ENCODE results near the gene SUPV3L1. TPM values are rescaled to one million over a fixed set of nuclear protein-coding genes. Genes with fewer than 3 reads are reported as not detected.
A peak's percentile ranks its signal among the peaks of the same experiment; 100 is the strongest.

Gene SUPV3L1
- total and polyA plus RNA-seq, 4 donors, result 17.0 to 52.7 (median 23.2) TPM

- no peaks in the 10 kb centered on the region for H3K27me3 ChIP-seq (ENCODE audit: control insufficient read depth in 3 of 3, insufficient read depth in 3 of 3, low read length in 2 of 3)
- ATAC-seq (ENCODE audit: insufficient read depth, low FRiP score) (no peak), DNase-seq (no peak)
- peaks cover 0 to 13% (median 0%) of the 10 kb centered on the region in 5 donors for H3K4me1 ChIP-seq (ENCODE audit: control insufficient read depth in 5 of 5, insufficient read depth in 5 of 5, low read length in 5 of 5)
- no peaks in the 10 kb centered on the region for H3K9me3 ChIP-seq (ENCODE audit: control insufficient read depth in 4 of 4, insufficient read depth in 3 of 4, low read length in 3 of 4)
- H3K4me3 ChIP-seq, result no peak overlapping the region
- TF ChIP-seq, protein P1, sequence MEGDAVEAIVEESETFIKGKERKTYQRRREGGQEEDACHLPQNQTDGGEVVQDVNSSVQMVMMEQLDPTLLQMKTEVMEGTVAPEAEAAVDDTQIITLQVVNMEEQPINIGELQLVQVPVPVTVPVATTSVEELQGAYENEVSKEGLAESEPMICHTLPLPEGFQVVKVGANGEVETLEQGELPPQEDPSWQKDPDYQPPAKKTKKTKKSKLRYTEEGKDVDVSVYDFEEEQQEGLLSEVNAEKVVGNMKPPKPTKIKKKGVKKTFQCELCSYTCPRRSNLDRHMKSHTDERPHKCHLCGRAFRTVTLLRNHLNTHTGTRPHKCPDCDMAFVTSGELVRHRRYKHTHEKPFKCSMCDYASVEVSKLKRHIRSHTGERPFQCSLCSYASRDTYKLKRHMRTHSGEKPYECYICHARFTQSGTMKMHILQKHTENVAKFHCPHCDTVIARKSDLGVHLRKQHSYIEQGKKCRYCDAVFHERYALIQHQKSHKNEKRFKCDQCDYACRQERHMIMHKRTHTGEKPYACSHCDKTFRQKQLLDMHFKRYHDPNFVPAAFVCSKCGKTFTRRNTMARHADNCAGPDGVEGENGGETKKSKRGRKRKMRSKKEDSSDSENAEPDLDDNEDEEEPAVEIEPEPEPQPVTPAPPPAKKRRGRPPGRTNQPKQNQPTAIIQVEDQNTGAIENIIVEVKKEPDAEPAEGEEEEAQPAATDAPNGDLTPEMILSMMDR (IDR thresholded peaks at IDR 0.05; ENCODE audit: control extremely low read depth, extremely low read depth), result no peak
- WGBS, 2 donors, result 84 to 90% methylated on average over 5 of the region's 5 CpGs
- no peak overlapping the region for H3K27ac ChIP-seq (ENCODE audit: low read depth in 1 of 2, low read length in 1 of 2)
- peaks cover 0 to 3% (median 0%) of the 10 kb centered on the region in 4 donors for H3K36me3 ChIP-seq (ENCODE audit: control insufficient read depth in 4 of 4, insufficient read depth in 4 of 4, low read length in 4 of 4)
- H3K9ac ChIP-seq (ENCODE audit: insufficient read depth in 1 of 2, low read length in 2 of 2), result no peak overlapping the region
Measured at GRCh38 chr10:69239136-69239535, 59.1 kb downstream of the SUPV3L1 start.

- Histone ChIP-seq H3K9ac (ENCODE audit: insufficient read depth in 1 of 2, low read length in 2 of 2) (no peak overlapping the region), H3K4me3 (no peak overlapping the region), H3K9me3 (ENCODE audit: control insufficient read depth in 4 of 4, insufficient read depth in 3 of 4, low read length in 3 of 4) (no peaks in the 10 kb centered on the region), H3K36me3 (ENCODE audit: control insufficient read depth in 4 of 4, insufficient read depth in 4 of 4, low read length in 4 of 4) (peaks cover 0 to 3% (median 0%) of the 10 kb centered on the region in 4 donors), H3K4me1 (ENCODE audit: control insufficient read depth in 5 of 5, insufficient read depth in 5 of 5, low read length in 5 of 5) (peaks cover 0 to 13% (median 0%) of the 10 kb centered on the region in 5 donors), H3K27me3 (ENCODE audit: control insufficient read depth in 3 of 3, insufficient read depth in 3 of 3, low read length in 2 of 3) (no peaks in the 10 kb centered on the region), H3K27ac (ENCODE audit: low read depth in 1 of 2, low read length in 1 of 2) (no peak overlapping the region)
- DNase-seq, result no peak
- no peak for ATAC-seq (ENCODE audit: insufficient read depth, low FRiP score)
- 64% methylated on average over 6 of the region's 6 CpGs for WGBS, 2 donors
- TF ChIP-seq, protein P1 (IDR thresholded peaks at IDR 0.05; ENCODE audit: control extremely low read depth, extremely low read depth), result no peak
Measured at GRCh38 chr10:69239816-69240434, 59.9 kb downstream of the SUPV3L1 start.

DNA sequence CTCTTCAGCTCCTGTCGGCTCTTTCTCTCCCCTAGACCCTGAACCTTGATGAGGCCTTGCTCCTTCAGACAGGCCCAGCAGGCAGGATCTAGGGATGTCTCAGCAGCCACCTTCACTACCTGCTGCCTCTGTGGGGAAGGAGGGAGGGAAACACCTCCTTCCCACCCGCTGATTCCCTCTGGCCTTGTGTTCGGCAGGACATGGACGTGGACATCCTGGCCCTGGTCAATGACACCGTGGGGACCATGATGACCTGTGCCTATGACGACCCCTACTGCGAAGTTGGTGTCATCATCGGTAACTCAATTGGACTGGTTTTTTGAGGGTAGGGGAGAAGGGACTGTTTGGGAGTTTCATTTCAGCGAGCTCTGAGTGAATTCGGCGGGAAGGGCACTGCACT is 60.4 kb downstream of the SUPV3L1 start:
- no peak overlapping the region for H3K9ac ChIP-seq (ENCODE audit: insufficient read depth in 1 of 2, low read length in 2 of 2)
- peak overlapping the region in 1 of 2 donors; percentile 13 for H3K27ac ChIP-seq (ENCODE audit: low read depth in 1 of 2, low read length in 1 of 2)
- peaks cover 0 to 3% (median 0%) of the 10 kb centered on the region in 4 donors for H3K36me3 ChIP-seq (ENCODE audit: control insufficient read depth in 4 of 4, insufficient read depth in 4 of 4, low read length in 4 of 4)
- peaks cover 0 to 13% (median 0%) of the 10 kb centered on the region in 5 donors for H3K4me1 ChIP-seq (ENCODE audit: control insufficient read depth in 5 of 5, insufficient read depth in 5 of 5, low read length in 5 of 5)
- DNase-seq, result no peak
- TF ChIP-seq, protein P1 (IDR thresholded peaks at IDR 0.05; ENCODE audit: control extremely low read depth, extremely low read depth), result no peak
- 94 to 97% methylated on average over 11 of the region's 11 CpGs for WGBS, 2 donors
- H3K27me3 ChIP-seq (ENCODE audit: control insufficient read depth in 3 of 3, insufficient read depth in 3 of 3, low read length in 2 of 3), result no peaks in the 10 kb centered on the region
- H3K9me3 ChIP-seq (ENCODE audit: control insufficient read depth in 4 of 4, insufficient read depth in 3 of 4, low read length in 3 of 4), result no peaks in the 10 kb centered on the region
- no peak overlapping the region for H3K4me3 ChIP-seq
- no peak for ATAC-seq (ENCODE audit: insufficient read depth, low FRiP score)
